ENCODE measurements around the gene RASGRP4.

The RASGRP4 gene

DNA sequence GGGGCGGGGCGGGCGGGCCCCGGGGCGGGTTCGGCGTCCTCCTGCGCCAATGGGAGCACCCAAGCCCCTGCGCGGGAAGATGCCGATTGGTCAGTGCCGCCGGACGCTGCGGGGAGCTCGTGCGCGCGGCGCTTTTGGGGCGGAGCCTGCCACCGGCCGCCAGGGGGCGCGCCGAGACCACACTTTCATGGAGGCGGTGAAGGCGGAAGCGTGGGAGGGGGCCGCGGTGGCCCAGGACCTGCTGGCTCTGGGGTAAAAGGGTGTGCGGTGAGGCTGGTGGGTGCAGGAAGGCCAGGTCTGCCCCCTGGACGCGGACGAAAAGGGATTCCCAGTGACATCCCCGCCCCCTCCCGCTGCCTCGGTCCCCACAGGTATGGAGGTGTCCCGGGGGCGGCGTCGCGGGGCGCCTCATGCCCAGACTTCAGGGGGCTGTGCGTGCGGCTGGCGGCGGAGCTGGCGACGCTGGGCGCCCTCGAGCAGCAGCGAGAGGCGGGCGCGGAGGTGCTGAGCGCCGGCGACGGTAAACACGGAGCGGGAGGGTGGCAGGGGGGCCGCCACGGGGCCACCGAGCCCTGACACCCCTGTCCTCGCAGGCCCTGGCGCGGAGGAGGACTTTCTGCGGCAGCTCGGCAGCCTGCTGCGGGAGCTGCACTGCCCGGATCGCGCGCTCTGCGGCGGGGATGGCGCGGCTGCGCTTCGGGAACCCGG, 22.9 kb downstream of the RASGRP4 start, which contains the start of gene FAM98C:
TSS of gene FAM98C (plus strand) at position 127 of the 708 bp plus-strand sequence. CDS start at position 188, 61 bp downstream.
- peak; percentile 89 for TF ChIP-seq CTCF (IDR thresholded peaks at IDR 0.05; ENCODE audit: extremely low read depth, missing control alignments)
- peak; percentile 100 for DNase-seq (ENCODE audit: low spot score)

DNA sequence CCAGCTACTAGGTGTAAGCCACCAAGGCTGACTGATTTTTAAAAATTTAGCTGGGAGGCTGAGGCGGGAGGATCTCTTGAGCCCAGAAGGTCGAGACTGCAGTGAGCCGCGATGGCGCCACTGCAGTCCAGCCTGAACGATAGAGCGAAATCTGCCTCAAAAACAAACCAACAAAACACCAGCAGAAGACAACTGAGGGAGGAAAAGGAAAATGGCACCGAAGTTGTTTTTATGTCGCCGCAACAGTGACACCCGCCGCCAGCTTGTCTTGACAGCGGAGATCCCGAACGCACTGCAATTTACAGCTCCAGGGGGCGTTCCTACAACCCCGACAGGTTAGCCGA, 23.4 kb downstream of the RASGRP4 start:
- TF ChIP-seq CTCF (IDR thresholded peaks at IDR 0.05; ENCODE audit: extremely low read depth, missing control alignments): no peak
- no peak for DNase-seq (ENCODE audit: low spot score)

- DNase-seq (ENCODE audit: low spot score): no peak
- TF ChIP-seq CTCF (IDR thresholded peaks at IDR 0.05; ENCODE audit: extremely low read depth, missing control alignments): no peak
These were observed 24.9 kb downstream of the RASGRP4 start for GRCh38 chr19:38401148-38401547.

- no peak for DNase-seq (ENCODE audit: low spot score)
- TF ChIP-seq CTCF (IDR thresholded peaks at IDR 0.05; ENCODE audit: extremely low read depth, missing control alignments): no peak
These were observed 25.7 kb downstream of the RASGRP4 start for GRCh38 chr19:38400361-38400760.

- TF ChIP-seq CTCF (IDR thresholded peaks at IDR 0.05; ENCODE audit: extremely low read depth, missing control alignments): no peak
- DNase-seq (ENCODE audit: low spot score): no peak
These were observed 26.5 kb downstream of the RASGRP4 start for GRCh38 chr19:38399537-38399936.

GRCh38 chr19:38399081-38399480, 26.9 kb downstream of the RASGRP4 start:
- no peak for TF ChIP-seq CTCF (IDR thresholded peaks at IDR 0.05; ENCODE audit: extremely low read depth, missing control alignments)
- DNase-seq (ENCODE audit: low spot score): no peak

DNA sequence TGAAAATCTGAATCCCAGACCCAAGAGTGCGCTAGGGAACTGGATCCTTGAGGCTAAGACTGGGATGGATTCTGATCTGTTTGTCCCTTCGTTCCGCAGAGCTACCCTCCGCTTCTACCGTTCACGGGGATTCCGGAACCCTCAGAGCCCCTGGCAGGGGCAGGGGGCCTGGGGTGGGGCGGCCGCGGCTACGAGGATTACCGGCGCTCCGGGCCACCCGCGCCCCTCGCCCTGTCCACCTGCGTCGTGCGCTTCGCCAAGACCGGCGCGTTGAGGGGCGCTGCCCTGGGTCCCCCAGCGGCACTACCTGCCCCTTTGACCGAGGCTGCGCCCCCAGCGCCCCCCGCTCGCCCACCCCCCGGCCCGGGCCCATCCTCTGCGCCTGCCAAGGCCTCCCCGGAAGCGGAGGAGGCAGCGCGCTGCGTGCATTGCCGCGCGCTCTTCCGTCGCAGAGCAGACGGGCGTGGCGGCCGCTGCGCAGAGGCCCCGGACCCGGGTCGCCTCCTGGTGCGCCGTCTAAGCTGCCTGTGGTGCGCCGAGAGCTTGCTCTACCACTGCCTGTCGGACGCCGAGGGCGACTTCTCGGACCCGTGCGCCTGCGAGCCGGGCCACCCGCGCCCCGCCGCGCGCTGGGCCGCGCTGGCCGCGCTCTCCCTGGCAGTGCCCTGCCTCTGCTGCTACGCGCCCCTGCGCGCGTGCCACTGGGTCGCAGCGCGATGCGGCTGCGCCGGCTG, 30.5 kb downstream of the RASGRP4 start:
- TF ChIP-seq CTCF (IDR thresholded peaks at IDR 0.05; ENCODE audit: extremely low read depth, missing control alignments): no peak
- peak; percentile 68 for DNase-seq (ENCODE audit: low spot score)

Data from GM20000 (cell line).